ENCODE data around the gene CAPN10. TPM values are rescaled to one million over a fixed set of nuclear protein-coding genes. Genes with fewer than 3 reads are reported as not detected.

CAPN10 gene
- total RNA-seq, 1 donor from 2014 or later: 30.6 TPM

DNA sequence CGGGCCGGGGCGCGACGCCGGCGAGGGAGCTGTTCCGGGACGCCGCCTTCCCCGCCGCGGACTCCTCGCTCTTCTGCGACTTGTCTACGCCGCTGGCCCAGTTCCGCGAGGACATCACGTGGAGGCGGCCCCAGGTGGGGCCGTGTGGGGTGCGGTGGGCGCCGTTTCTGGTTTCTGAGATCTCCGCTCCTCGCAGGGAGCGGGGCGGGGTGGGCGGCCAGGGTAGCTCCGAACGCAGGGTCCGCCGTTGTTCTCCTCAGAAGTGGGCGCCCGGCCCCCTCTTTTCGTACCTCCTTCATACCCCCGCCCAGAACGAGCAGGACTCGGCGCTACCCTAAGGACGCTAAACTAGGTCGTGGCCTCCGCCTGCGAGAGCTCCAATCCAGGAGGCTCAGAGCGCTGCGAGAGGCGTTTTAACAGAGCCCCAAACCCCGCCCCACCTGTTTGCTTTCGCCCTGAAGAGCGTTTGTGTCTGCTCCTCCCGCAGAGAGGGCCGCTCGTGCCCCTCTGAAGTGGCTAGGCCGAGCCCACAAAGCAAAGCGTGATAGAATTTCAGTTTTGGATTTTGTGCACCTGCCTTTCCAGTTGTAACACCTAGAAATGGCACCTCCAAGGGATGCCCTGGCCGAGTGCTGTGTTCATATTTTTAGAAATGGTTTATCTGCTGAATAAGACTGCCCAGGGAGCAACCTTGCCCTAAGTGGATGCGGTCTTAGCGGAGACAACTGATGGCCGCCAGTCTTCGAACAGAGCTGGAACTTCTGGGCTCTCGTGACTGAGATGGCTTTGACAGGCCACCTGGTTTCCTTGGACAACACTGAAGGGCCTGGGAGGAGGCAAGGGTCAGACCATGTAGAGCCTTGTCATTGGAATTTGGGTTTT is 626 bp downstream of the CAPN10 start:
- no peak for FAIRE-seq
- DNase-seq (ENCODE audit: low spot score in 2 of 2): no peak

DNA sequence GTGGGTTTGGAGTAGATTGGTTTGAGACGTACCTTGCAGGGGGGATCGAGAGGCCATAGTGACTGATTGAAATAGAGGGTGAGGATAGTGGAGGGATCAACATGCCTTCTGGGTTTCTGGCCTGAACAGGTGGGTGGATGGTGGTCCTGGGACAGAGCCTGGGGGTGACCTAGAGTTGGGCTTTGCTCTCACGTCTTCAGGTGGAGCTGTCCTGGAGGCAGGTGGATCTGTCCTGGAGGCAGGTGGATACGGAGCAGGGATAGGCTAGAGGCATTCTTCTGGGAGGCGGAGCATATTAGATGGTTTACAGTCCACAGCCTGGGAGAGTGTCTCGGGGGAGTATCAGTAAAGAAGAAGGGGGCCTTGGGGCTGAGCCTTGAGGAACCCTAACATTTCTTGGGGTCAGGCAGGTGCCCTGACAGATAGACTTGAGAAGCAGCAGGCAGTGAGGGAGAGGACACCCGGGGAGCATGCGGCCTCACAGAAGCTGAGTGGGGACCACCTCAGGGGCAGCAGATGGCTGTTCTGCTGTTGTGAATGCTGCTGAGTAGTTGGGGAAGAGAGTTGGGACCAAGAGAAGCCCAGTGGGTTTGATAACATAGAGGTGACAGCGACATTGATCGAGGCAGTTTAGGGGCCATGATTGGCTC is 1.6 kb downstream of the CAPN10 start:
- no peak for FAIRE-seq
- DNase-seq (ENCODE audit: low spot score in 2 of 2): no peak

DNA sequence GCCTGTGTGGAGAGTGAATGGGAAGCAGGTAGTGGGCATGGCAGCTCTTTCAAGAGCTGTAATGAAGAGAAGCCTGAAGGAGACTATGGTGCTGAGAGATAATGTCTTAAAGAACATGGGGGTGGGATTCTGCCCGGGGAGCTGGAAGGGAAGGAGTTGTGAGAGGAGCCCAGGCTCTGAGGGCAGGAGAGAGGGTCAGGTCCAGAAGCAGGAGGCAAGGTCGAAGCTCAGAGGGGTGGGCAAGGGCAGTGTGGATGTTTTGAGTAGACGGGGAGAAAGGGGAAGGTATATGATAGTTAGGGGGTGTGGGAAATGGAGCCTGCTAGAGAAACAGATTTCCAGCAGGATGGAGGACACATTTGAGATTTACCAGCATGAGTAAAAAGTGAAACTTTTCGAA is 2.1 kb downstream of the CAPN10 start:
- FAIRE-seq (no peak), DNase-seq (ENCODE audit: low spot score in 2 of 2) (no peak)

DNA sequence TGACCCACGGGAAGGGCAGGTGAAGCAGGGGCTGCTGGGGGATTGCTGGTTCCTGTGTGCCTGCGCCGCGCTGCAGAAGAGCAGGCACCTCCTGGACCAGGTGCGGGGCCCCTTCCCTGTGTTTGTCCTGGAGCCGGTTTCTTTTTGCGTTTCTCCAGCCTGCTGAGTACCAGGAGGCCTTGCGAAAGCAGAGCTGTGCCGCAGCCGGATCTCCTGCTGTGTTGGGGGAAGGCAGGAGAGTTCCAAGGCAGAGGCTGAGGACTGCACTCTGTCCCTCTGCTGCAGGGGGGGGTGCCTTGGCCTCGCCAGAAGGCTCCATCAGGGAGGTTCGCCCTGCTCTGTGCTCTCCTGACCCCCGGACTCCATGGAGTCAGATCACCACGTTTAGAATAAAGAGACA is 2.8 kb downstream of the CAPN10 start:
- no peak for FAIRE-seq
- DNase-seq (ENCODE audit: low spot score in 2 of 2): no peak

DNA sequence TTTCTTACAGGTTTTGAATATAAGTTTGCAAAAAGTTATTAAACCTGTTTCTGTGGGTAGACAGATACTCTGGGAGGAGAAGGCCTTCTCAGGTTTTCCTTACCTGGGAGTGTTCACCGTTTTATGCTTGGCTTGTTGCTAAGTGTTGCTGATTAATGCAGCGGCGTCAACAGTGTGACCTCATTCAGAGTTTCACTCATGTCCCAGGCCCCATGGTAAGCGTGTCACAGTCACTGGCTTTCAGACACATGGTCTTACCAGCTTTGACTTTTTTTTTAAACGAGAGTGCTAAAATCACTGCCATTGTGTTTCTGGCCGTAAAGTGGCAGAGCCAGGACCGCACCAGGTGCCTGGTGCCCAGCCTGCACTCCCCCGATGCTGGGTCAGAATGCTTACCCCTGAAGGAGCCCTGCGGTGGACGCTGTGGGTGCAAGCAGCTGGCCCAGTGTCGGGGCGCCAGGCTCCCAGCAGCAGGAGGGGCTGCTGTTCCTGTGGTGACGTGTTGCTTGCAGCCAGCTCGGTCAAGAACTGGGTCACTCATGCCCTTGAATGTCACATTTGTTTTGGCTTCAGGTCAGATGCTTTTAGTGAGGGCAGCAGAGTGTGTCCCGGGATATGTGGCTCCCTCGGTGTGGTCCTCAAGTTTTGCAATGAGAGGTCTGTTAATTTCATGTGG is 3.5 kb downstream of the CAPN10 start:
- FAIRE-seq (no peak), DNase-seq (ENCODE audit: low spot score in 2 of 2) (no peak)

DNA sequence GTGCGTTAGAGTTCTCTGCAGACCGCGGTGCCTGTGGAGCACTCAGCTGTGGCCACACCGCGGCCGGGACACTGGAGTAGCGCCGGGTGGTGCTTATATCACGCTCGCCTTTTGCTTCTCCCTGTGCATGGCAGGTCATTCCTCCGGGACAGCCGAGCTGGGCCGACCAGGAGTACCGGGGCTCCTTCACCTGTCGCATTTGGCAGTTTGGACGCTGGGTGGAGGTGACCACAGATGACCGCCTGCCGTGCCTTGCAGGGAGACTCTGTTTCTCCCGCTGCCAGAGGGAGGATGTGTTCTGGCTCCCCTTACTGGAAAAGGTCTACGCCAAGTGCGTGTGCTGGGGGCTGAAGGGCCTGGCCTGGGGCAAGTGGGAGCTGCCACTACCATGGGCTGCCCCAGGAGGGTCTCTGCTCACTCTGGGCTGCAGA is 4.2 kb downstream of the CAPN10 start:
- no peak for FAIRE-seq
- DNase-seq (ENCODE audit: low spot score in 2 of 2): no peak

DNA sequence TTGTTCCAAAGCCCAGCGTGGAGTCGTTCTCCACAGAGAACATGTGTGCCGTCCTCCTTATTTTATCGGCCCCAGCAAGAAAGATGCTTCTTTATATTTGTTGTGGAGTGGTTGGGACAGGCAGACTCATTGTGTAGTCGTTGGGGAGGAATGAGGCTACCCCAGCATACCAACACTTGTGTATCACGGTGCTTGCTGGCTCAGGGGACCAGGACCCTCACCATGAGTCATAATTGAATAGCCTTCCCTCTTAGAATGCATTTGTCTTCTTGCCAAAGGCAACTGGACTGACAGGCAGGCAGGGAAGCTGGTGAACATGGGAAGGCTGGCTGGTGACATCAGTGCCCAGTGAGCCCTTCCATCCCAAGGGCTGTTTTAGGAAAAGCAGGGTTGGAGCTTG is 4.7 kb downstream of the CAPN10 start:
- DNase-seq (ENCODE audit: low spot score in 2 of 2) (no peak), FAIRE-seq (no peak)

DNA sequence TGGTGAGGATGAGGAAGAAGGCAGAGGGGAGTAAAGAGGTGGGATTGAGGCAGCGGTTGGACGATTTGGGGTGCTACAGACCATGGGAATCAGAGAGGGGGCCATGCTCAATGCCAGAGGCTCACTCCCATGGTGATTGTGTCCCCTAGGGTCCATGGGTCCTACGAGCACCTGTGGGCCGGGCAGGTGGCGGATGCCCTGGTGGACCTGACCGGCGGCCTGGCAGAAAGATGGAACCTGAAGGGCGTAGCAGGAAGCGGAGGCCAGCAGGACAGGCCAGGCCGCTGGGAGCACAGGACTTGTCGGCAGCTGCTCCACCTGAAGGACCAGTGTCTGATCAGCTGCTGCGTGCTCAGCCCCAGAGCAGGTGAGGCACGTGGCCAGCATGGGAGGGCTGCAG is 5.2 kb downstream of the CAPN10 start:
- no peak for FAIRE-seq
- no peak for DNase-seq (ENCODE audit: low spot score in 2 of 2)

DNA sequence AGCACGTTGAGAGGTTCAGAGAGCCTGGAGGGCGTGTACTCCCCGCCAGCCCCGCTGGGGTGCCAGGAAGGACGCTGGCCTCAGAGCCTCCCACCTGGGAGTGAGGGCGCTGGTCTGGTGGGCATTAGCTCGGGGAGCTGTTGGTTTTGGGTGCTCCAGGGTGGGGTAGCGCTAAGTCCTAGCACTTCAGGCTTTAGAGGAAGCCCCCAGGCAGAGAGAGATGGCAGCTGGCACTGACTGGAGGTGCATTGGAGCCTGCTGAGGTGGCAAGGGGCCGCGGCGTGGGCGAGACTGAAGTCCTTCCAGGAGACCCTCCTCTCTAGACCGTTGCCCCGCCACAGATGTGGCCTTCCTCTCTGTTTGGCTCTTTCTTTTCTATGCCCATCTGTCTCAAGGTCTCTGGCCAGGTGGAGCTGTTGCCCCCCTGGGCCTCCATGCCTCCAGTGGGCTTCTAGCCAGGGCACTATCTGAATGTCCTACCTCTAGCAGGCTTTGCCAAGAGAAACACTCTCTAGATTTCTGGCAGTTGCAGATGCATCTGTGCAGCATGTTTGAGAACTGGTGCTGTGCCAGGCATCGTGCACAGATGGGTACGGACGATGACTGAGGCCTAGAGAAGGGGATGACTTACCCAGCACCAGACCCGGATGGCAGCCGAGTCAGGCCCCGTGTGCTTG is 6.6 kb downstream of the CAPN10 start:
- DNase-seq (ENCODE audit: low spot score in 2 of 2): no peak
- FAIRE-seq: no peak

DNA sequence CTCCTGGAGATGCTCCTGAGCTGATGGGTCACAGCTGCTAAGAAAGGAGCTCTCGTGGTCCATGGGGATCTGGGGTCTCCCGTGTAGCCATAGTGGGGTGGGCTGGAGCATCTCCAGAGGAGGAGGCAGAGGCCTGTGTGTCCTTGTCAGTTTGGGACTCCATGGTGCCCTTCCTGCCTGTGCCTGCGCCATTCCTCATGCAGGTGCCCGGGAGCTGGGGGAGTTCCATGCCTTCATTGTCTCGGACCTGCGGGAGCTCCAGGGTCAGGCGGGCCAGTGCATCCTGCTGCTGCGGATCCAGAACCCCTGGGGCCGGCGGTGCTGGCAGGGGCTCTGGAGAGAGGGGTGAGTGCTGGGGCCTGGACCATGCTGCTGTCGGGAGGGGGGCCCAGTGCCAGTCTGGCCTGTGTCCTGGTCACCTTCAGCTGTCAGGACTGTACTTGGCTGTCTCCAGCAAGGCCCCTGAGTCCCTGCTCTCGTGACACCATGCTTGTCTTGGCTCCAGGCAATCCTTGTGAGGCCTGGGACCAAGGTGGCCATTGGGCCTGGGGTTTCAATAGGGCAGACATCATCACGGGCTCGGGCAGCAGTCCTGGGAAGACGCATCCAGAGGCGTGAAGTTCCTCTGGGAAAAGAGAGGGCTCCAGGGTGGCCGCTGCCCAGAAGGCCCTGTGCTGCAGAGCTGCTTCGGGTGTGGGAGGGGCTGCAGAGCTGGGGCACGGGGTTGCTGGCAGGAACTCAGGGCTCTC is 7.3 kb downstream of the CAPN10 start:
- FAIRE-seq: no peak
- DNase-seq (ENCODE audit: low spot score in 2 of 2): no peak

DNA sequence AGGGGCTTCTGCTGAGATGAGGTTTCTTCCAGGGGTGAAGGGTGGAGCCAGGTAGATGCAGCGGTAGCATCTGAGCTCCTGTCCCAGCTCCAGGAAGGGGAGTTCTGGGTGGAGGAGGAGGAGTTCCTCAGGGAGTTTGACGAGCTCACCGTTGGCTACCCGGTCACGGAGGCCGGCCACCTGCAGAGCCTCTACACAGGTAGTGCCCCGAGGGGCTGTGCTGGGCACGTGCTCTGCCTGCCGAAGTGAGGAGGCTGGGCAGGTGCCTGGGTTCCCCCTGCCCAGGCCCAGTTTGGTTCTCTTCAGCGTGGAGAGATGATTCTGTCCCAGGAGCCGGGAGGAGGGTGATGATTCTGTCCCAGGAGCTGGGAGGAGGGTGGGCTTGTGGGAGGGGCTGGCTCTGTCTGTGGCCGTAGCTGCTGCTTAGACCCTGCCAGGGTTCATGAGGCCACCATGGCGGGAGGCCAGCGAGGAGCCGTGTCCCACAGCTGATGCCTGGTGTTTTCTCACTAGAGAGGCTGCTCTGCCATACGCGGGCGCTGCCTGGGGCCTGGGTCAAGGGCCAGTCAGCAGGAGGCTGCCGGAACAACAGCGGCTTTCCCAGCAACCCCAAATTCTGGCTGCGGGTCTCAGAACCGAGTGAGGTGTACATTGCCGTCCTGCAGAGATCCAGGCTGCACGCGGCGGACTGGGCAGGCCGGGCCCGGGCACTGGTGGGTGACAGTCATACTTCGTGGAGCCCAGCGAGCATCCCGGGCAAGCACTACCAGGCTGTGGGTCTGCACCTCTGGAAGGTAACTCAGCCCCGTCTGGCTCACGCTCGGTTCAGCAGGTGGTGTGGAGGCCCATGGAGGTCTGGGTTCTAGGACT is 8.2 kb downstream of the CAPN10 start:
- DNase-seq (ENCODE audit: low spot score in 2 of 2) (no peak), FAIRE-seq (no peak)

DNA sequence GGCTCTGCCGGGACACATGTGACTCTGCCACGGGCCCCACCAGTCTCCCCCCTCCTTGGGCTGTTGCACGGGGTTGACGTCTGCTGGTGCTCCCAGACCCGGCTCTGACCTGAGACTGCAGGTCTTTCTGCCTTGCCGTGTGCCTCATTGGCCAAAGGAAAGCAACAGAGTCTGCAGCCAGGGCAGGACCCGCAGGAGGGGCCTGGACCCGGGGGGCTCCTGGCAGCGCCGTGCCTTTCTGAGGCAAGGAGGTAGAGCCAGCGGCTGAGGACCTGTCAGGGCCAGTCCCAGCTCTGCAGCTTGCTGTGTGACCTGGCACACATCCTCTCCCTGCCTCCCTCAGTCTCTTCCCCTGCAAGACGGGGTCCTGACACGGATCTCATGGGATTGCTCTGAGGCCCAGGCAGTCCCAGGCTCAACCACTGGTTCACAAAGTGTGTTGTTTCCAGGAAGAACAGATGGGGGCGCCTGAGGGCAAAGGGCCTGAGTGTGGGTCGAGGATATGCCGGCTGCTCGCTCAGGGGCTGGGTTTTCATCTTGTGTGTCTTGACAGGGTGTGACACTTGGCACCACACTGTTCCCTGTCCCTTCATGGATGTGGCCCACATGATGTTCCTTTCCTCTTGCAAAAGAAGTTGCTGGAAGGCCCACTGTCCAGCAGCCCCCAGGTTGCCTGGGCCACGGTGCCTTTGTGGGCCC is 9.0 kb downstream of the CAPN10 start:
- FAIRE-seq (no peak), DNase-seq (ENCODE audit: low spot score in 2 of 2) (no peak)

DNA sequence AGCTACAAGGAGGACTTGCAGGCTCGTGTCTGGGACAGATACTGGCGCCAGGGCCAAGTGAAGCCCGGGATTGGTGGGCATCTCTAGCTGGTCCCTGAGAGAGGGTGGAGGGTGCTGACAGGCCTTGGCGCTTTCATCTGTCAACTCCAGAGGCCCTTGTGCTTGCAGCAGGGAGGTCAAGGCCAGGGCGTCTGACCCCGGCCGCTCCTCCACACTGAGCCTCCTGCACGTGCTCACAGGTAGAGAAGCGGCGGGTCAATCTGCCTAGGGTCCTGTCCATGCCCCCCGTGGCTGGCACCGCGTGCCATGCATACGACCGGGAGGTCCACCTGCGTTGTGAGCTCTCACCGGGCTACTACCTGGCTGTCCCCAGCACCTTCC is 9.5 kb downstream of the CAPN10 start:
- FAIRE-seq: no peak
- no peak for DNase-seq (ENCODE audit: low spot score in 2 of 2)

DNA sequence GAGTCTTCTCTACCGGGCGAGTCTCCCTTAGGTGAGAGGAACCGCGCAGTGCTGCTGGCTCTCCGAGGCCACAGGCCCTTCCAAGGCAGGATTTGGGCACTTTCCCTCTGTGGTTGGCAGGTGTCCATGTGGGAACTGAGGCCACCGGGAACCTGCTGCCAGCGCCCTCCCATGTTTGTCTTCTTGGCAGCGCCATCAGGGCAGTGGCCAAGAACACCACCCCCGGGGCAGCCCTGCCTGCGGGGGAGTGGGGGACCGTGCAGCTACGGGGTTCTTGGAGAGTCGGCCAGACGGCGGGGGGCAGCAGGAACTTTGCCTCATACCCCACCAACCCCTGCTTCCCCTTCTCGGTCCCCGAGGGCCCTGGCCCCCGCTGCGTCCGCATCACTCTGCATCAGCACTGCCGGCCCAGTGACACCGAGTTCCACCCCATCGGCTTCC is 10.0 kb downstream of the CAPN10 start:
- peak; percentile 63 to 77 for DNase-seq (ENCODE audit: low spot score in 2 of 2)

DNA sequence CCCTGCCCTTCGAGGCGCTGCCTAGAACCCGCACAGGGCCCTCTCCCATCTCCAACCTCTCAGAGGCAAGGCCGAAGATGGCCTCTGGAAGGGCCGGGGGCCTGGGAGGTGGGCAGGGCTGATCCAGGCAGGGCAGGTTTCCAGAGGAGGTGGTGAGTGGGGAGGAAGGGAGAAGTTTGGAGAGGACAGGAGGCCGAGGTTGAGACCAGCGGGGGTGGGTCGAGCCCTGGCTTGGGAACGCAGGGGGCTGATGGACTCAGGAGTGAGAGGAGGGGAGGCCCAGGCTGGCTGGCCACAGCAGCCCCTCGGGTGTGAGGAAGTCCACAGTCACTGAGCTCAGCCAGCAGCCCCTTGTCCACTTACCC is 10.5 kb downstream of the CAPN10 start:
- FAIRE-seq: no peak

More for the DNA sequence above, 10.0 kb downstream of the CAPN10 start:
- FAIRE-seq: no peak

DNA sequence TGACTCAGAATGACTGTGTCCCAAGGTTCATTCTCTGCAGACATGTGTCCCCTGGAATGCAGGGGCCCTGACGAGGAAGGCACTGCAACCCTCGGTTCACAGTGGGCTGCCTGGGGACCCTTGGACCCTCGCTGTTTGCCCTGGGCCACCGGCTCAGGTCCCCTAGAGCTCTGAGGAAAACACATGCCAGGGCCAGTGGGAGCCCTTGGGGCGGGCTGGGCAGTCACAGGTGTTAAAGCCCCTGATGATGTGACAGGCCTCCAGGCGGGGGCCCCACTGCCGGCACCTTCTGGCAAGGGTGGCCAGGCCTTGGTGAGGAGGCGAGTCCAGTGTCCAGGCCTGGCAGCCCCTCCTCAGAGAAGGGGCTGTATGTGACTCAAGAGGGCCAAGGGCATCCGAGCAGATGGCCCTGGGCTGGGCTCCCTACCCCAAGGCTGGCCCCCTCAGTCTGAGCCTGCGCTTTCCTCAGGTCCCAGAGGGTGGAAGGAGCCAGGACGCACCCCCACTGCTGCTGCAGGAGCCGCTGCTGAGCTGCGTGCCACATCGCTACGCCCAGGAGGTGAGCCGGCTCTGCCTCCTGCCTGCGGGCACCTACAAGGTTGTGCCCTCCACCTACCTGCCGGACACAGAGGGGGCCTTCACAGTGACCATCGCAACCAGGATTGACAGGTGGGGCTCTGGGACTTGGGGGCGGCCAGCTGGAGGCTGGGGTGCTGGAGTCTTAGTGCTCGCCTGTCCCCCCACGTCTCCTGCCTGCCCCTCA is 11.1 kb downstream of the CAPN10 start:
- no peak for DNase-seq (ENCODE audit: low spot score in 2 of 2)
- FAIRE-seq: no peak

More for the DNA sequence above, 10.5 kb downstream of the CAPN10 start:
- DNase-seq (ENCODE audit: low spot score in 2 of 2): no peak

DNA sequence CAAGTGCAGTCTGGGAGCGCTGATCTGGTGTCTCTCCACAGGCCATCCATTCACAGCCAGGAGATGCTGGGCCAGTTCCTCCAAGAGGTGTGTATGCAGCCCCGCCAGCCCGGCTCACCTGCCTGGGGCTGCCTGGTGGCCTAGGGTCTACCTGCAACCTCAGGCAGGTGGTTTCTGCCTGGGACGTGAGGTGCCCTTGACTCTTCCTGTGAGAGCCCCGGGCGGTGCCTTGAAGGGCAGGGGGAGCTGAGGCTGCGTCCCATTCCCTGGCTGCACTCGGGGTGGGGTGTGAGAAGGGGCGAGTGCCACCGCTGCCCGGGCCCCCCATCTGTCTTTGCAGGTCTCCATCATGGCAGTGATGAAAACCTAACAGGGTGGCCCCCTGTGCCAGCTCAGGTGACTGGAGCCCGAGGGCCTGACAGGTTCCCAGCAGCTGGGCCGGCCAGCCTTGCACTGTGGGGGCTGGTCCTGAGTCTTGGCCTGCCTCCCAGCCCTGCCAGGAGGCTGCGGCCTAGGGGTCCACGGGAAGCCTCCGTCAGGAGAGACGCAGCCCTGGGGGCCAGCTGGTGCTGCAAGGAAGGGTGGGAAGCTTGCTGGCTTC is 11.9 kb downstream of the CAPN10 start:
- FAIRE-seq: no peak

More for the DNA sequence above, 11.9 kb downstream of the CAPN10 start:
- DNase-seq (ENCODE audit: low spot score in 2 of 2): no peak

Data from frontal cortex (tissue), 4 donors.